ENCODE data around the gene PSD. TPM values are rescaled to one million over a fixed set of nuclear protein-coding genes. Genes with fewer than 3 reads are reported as not detected.

Gene PSD
- total RNA-seq, 1 experiment from 2014 or later, result 1.6 TPM

GRCh38 chr10:102414749-102415148 lies 3.8 kb downstream of the PSD start:
- Histone ChIP-seq H3K27ac (no peak overlapping the region), H3K4me2 (no peak overlapping the region), H3K27me3 (ENCODE audit: insufficient read depth, low read depth) (peaks cover 53% of the 10 kb centered on the region), H3K79me2 (ENCODE audit: low read depth) (no peaks in the 10 kb centered on the region), H3K9me3 (ENCODE audit: insufficient read depth, low read depth) (no peaks in the 10 kb centered on the region), H3K36me3 (ENCODE audit: low read depth) (no peaks in the 10 kb centered on the region), H2AFZ (no peak overlapping the region), H3K9me2 (ENCODE audit: insufficient read depth) (no peaks in the 10 kb centered on the region), H4K20me1 (ENCODE audit: insufficient read depth) (no peaks in the 10 kb centered on the region), H3K4me3 (no peak overlapping the region), H3F3A (ENCODE audit: insufficient read depth, low read depth) (no peaks in the 10 kb centered on the region), H3K4me1 (replicated peaks; ENCODE audit: insufficient read depth) (no peaks in the 10 kb centered on the region)
- no peak for DNase-seq
- CTCF ChIA-PET, result no interaction called here
- no TSS peak for BruUV-seq (replicated peaks)
- TF ChIP-seq, protein P1, sequence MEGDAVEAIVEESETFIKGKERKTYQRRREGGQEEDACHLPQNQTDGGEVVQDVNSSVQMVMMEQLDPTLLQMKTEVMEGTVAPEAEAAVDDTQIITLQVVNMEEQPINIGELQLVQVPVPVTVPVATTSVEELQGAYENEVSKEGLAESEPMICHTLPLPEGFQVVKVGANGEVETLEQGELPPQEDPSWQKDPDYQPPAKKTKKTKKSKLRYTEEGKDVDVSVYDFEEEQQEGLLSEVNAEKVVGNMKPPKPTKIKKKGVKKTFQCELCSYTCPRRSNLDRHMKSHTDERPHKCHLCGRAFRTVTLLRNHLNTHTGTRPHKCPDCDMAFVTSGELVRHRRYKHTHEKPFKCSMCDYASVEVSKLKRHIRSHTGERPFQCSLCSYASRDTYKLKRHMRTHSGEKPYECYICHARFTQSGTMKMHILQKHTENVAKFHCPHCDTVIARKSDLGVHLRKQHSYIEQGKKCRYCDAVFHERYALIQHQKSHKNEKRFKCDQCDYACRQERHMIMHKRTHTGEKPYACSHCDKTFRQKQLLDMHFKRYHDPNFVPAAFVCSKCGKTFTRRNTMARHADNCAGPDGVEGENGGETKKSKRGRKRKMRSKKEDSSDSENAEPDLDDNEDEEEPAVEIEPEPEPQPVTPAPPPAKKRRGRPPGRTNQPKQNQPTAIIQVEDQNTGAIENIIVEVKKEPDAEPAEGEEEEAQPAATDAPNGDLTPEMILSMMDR (conservative IDR thresholded peaks at IDR 0.05), result no peak
- TF ChIP-seq EZH2 (IDR thresholded peaks at IDR 0.05; ENCODE audit: low read depth), result no peak
- intact Hi-C loops (cut with micrococcal nuclease; ENCODE audit: unreplicated experiment), result no loop called here
- POLR2A ChIA-PET (ENCODE audit: unreplicated experiment), result interaction anchor here (0.6 kb wide), 1 partner anchor 161 kb away, joined by 6 read pairs; no protein-coding TSS in a partner anchor

DNA sequence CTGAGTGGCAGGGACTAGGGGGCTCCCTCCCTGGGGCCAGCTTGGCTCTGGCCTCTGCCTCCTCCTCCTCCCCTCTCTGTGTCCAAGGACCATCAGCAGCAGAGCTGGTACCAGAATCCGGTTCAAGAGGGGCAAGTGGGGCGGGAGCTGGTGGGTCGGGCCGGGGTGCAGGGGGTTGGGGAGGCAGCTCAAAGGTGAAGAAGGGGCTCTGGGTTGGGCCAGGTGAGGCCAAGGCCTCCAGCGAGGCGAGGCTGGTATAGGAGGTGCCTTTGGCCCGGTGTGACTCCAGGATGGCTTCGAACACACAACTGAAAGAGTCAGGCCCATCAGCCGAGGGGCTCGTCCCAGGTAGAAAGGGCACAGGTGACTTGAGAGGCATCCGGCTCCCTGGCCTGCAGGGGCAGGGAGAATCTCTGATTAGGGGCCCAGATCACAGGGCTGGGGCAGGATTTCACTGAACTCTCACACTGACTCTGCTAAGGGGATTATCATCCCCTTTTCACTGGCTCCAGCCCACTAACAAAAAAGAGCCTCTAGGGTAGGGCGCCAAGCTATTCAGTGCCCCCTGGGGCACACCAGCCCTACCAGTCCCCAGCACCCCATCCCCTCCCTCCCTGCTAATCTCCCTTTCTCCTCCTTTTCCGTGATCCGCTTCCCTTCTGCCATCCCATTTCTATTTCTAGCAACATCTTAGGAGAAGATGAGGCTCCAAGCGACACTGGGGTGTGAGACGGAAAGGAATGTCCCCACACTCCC lies 4.6 kb downstream of the PSD start:
- BruUV-seq (replicated peaks), result no TSS peak
- CTCF ChIA-PET, result no interaction called here
- H3K36me3 ChIP-seq (ENCODE audit: low read depth), result no peaks in the 10 kb centered on the region
- no peaks in the 10 kb centered on the region for H3K79me2 ChIP-seq (ENCODE audit: low read depth)
- H3K9me3 ChIP-seq (ENCODE audit: insufficient read depth, low read depth), result no peaks in the 10 kb centered on the region
- H3K4me3 ChIP-seq, result no peak overlapping the region
- TF ChIP-seq, protein P1 (conservative IDR thresholded peaks at IDR 0.05), result no peak
- no peak for TF ChIP-seq EZH2 (IDR thresholded peaks at IDR 0.05; ENCODE audit: low read depth)
- no peak for DNase-seq
- peaks cover 55% of the 10 kb centered on the region for H3K27me3 ChIP-seq (ENCODE audit: insufficient read depth, low read depth)
- no peaks in the 10 kb centered on the region for H3K9me2 ChIP-seq (ENCODE audit: insufficient read depth)
- H3K4me2 ChIP-seq, result no peak overlapping the region
- intact Hi-C loops (cut with micrococcal nuclease; ENCODE audit: unreplicated experiment), result no loop called here
- H3K27ac ChIP-seq, result no peak overlapping the region
- H3F3A ChIP-seq (ENCODE audit: insufficient read depth, low read depth), result no peaks in the 10 kb centered on the region
- H2AFZ ChIP-seq, result no peak overlapping the region
- H3K4me1 ChIP-seq (replicated peaks; ENCODE audit: insufficient read depth), result no peaks in the 10 kb centered on the region
- no peaks in the 10 kb centered on the region for H4K20me1 ChIP-seq (ENCODE audit: insufficient read depth)
- POLR2A ChIA-PET (ENCODE audit: unreplicated experiment), result no interaction called here

DNA sequence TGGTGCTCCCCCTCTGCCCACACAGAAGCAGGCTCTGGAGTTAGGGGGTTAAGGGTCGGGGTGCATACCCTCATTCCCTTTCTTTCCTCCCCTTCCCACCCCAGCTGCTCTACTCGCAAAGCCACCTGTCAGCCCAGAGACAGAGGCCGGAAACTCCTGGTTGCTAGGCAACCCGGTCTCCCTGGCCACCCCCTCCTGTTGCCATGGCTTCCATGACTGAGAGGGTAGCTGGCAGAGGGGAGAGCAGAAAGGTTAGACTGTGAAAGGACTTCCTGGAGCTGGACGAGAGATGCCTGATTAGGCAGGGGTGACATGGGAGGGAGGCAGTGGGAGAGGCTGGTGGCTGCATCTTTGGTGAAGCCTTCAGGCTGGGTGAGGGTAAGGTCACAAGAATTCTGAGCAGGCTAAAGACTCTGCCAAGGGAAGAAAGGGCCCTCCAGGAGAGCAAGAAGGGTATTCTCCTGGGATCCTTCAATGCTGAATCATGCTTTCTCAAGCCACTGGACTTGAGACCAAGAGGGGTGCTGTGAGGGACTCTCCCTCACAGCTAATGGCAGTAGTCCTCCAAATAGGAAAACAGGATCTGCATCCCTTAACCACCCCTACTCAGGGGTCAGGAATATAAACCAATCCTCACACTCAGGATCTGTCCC lies 5.4 kb downstream of the PSD start:
- Histone ChIP-seq H3K4me3 (no peak overlapping the region), H3K9me2 (ENCODE audit: insufficient read depth) (no peaks in the 10 kb centered on the region), H2AFZ (no peak overlapping the region), H3K36me3 (ENCODE audit: low read depth) (no peaks in the 10 kb centered on the region), H4K20me1 (ENCODE audit: insufficient read depth) (no peaks in the 10 kb centered on the region), H3K27ac (no peak overlapping the region), H3F3A (ENCODE audit: insufficient read depth, low read depth) (no peaks in the 10 kb centered on the region), H3K4me2 (no peak overlapping the region), H3K79me2 (ENCODE audit: low read depth) (no peaks in the 10 kb centered on the region), H3K27me3 (ENCODE audit: insufficient read depth, low read depth) (peaks cover 55% of the 10 kb centered on the region), H3K9me3 (ENCODE audit: insufficient read depth, low read depth) (no peaks in the 10 kb centered on the region), H3K4me1 (replicated peaks; ENCODE audit: insufficient read depth) (no peaks in the 10 kb centered on the region)
- ChIA-PET POLR2A (ENCODE audit: unreplicated experiment) (no interaction called here), CTCF (no interaction called here)
- no peak for DNase-seq
- TF ChIP-seq, protein P1 (conservative IDR thresholded peaks at IDR 0.05), result no peak
- TF ChIP-seq EZH2 (IDR thresholded peaks at IDR 0.05; ENCODE audit: low read depth), result no peak
- BruUV-seq (replicated peaks), result no TSS peak
- intact Hi-C loops (cut with micrococcal nuclease; ENCODE audit: unreplicated experiment), result no loop called here

Data from PC-9 (cell line).